Muscle of leg (tissue), 11 donors: Measurements from ENCODE around the gene RBKS. TPM values are rescaled to one million over a fixed set of nuclear protein-coding genes. Genes with fewer than 3 reads are reported as not detected.

ENCODE experiments used
- DNase-seq: peaks from one replicate; pipeline ENCODE4 v3.0.0; 2013
- H3K27ac ChIP-seq: one replicate; pipeline ENCODE4 v1.5.1; 2013; ENCODE audit warnings: mild to moderate bottlenecking, low read length, control low read depth
- H3K27me3 ChIP-seq: one replicate; pipeline ENCODE4 v1.6.1; 2013; ENCODE audit warnings: low read length; ENCODE audit not compliant: control insufficient read depth, insufficient read depth
- H3K36me3 ChIP-seq: one replicate; pipeline ENCODE4 v1.6.1; 2013; ENCODE audit warnings: low read length; ENCODE audit not compliant: control insufficient read depth, insufficient read depth
- H3K4me1 ChIP-seq: one replicate; pipeline ENCODE4 v1.6.1; 2013; ENCODE audit warnings: low read length; ENCODE audit not compliant: control insufficient read depth, insufficient read depth
- H3K4me3 ChIP-seq: one replicate; pipeline ENCODE4 v1.5.1; 2013; ENCODE audit warnings: low read length, control low read depth
- H3K9me3 ChIP-seq: replicated peaks from 2 replicates; pipeline ENCODE4 v1.6.1; 2013; ENCODE audit warnings: low read depth, low read length; ENCODE audit not compliant: control insufficient read depth
- WGBS: methylation state at CpG from one replicate; pipeline ENCODE4 v1.1.5; 2013; ENCODE audit warnings: missing lambda C conversion rate; ENCODE audit not compliant: insufficient coverage; 5-methylcytosine and 5-hydroxymethylcytosine counted together
- polyA plus RNA-seq, 8 donors: library from polyadenylated mRNA; unstranded; fragments of 120-200 nt; gene quantifications; one replicate each; pipeline versions ENCODE4 v1.2.1 to v1.2.3, GENCODE V29; 2013; ENCODE audit warnings: inconsistent platforms in 1 of 8, low replicate concordance in 1 of 8; ENCODE audit not compliant: insufficient read length in 8 of 8, insufficient read depth in 1 of 8
- total RNA-seq: library from RNA; stranded (reverse); fragments of 120-200 nt; gene quantifications from one replicate; pipeline ENCODE4 v1.2.4, GENCODE V29; 2013

RBKS gene
- total and polyA plus RNA-seq, 9 donors = 0.56 to 1.4 (median 0.87) TPM

- no peaks in the 10 kb centered on the region for H3K27me3 ChIP-seq
- no peak overlapping the region for H3K4me3 ChIP-seq
- WGBS = no CpG with 5 or more reads among the region's 4 CpGs
- no peaks in the 10 kb centered on the region for H3K4me1 ChIP-seq
- DNase-seq = peak; percentile 83
- H3K9me3 ChIP-seq = no peaks in the 10 kb centered on the region
- H3K27ac ChIP-seq = peak overlapping the region; percentile 69
- H3K36me3 ChIP-seq = no peaks in the 10 kb centered on the region
Measured at GRCh38 chr2:27920148-27920885, 30.1 kb upstream of the RBKS start.

GRCh38 chr2:27916293-27916995, 26.3 kb upstream of the RBKS start:
- WGBS = no CpG with 5 or more reads among the region's 1 CpG
- no peaks in the 10 kb centered on the region for H3K36me3 ChIP-seq
- no peaks in the 10 kb centered on the region for H3K27me3 ChIP-seq
- DNase-seq = no peak
- H3K4me3 ChIP-seq = no peak overlapping the region
- no peaks in the 10 kb centered on the region for H3K9me3 ChIP-seq
- H3K27ac ChIP-seq = no peak overlapping the region
- no peaks in the 10 kb centered on the region for H3K4me1 ChIP-seq

GRCh38 chr2:27915874-27916273, 25.7 kb upstream of the RBKS start:
- no peaks in the 10 kb centered on the region for H3K9me3 ChIP-seq
- no peaks in the 10 kb centered on the region for H3K4me1 ChIP-seq
- H3K4me3 ChIP-seq = no peak overlapping the region
- no peak overlapping the region for H3K27ac ChIP-seq
- DNase-seq = no peak
- no peaks in the 10 kb centered on the region for H3K27me3 ChIP-seq
- H3K36me3 ChIP-seq = no peaks in the 10 kb centered on the region

GRCh38 chr2:27915191-27915590, 25.0 kb upstream of the RBKS start:
- no peaks in the 10 kb centered on the region for H3K27me3 ChIP-seq
- H3K27ac ChIP-seq = no peak overlapping the region
- peak; percentile 26 for DNase-seq
- no peaks in the 10 kb centered on the region for H3K36me3 ChIP-seq
- no peaks in the 10 kb centered on the region for H3K9me3 ChIP-seq
- WGBS = no CpG with 5 or more reads among the region's 5 CpGs
- no peak overlapping the region for H3K4me3 ChIP-seq
- H3K4me1 ChIP-seq = no peaks in the 10 kb centered on the region

GRCh38 chr2:27914805-27915175, 24.6 kb upstream of the RBKS start:
- Histone ChIP-seq H3K4me3 (no peak overlapping the region), H3K36me3 (no peaks in the 10 kb centered on the region), H3K27ac (no peak overlapping the region), H3K9me3 (no peaks in the 10 kb centered on the region), H3K27me3 (no peaks in the 10 kb centered on the region), H3K4me1 (no peaks in the 10 kb centered on the region)
- DNase-seq = no peak

- Histone ChIP-seq H3K4me3 (no peak overlapping the region), H3K36me3 (no peaks in the 10 kb centered on the region), H3K27me3 (no peaks in the 10 kb centered on the region), H3K27ac (no peak overlapping the region), H3K4me1 (no peaks in the 10 kb centered on the region), H3K9me3 (no peaks in the 10 kb centered on the region)
- peak; percentile 38 for DNase-seq
- no CpG with 5 or more reads among the region's 2 CpGs for WGBS
Measured at GRCh38 chr2:27914041-27914804, 24.0 kb upstream of the RBKS start.

GRCh38 chr2:27912512-27912911, 22.3 kb upstream of the RBKS start:
- H3K27me3 ChIP-seq = no peaks in the 10 kb centered on the region
- WGBS = no CpG with 5 or more reads among the region's 2 CpGs
- no peaks in the 10 kb centered on the region for H3K36me3 ChIP-seq
- no peaks in the 10 kb centered on the region for H3K9me3 ChIP-seq
- no peak overlapping the region for H3K27ac ChIP-seq
- no peak overlapping the region for H3K4me3 ChIP-seq
- DNase-seq = no peak
- H3K4me1 ChIP-seq = no peaks in the 10 kb centered on the region

GRCh38 chr2:27911458-27912210, 21.4 kb upstream of the RBKS start:
- no peak overlapping the region for H3K27ac ChIP-seq
- WGBS = no CpG with 5 or more reads among the region's 2 CpGs
- no peaks in the 10 kb centered on the region for H3K4me1 ChIP-seq

GRCh38 chr2:27909901-27910300, 19.7 kb upstream of the RBKS start:
- Histone ChIP-seq H3K9me3 (no peaks in the 10 kb centered on the region), H3K36me3 (no peaks in the 10 kb centered on the region), H3K27me3 (no peaks in the 10 kb centered on the region), H3K27ac (no peak overlapping the region), H3K4me3 (no peak overlapping the region), H3K4me1 (no peaks in the 10 kb centered on the region)
- no CpG with 5 or more reads among the region's 2 CpGs for WGBS
- DNase-seq = no peak

More at GRCh38 chr2:27911458-27912210, 21.4 kb upstream of the RBKS start:
- H3K4me3 ChIP-seq = no peak overlapping the region
- no peaks in the 10 kb centered on the region for H3K36me3 ChIP-seq
- H3K27me3 ChIP-seq = no peaks in the 10 kb centered on the region
- no peak for DNase-seq
- H3K9me3 ChIP-seq = no peaks in the 10 kb centered on the region

GRCh38 chr2:27907547-27907946, 17.4 kb upstream of the RBKS start:
- H3K9me3 ChIP-seq = no peaks in the 10 kb centered on the region
- H3K4me3 ChIP-seq = no peak overlapping the region
- H3K27me3 ChIP-seq = no peaks in the 10 kb centered on the region
- no peak for DNase-seq
- no CpG with 5 or more reads among the region's 3 CpGs for WGBS
- no peaks in the 10 kb centered on the region for H3K4me1 ChIP-seq
- H3K27ac ChIP-seq = no peak overlapping the region
- H3K36me3 ChIP-seq = no peaks in the 10 kb centered on the region
